Measurements from ENCODE around the gene CPNE7.

The CPNE7 gene

DNA sequence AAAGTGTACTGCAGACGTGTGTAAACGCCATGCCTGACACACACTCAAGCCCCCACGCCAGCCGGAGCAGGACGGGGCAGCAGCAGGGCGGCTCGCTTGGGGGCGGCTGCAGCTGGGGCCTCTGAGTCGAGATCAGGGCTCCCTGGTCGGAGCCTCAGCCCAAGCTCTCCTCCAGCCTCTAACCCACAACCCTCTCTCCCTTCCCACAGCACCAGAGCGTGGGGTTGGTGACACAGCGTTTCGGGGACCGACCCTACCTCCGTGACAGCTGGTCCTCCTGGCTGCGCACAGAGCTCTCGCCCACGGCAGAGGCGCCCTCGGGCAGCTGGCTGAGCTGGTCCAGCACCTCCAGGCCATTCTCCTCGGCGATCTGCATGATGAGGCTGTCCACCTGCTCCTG is 70.7 kb downstream of the CPNE7 start:
- H3K79me2 ChIP-seq (ENCODE audit: insufficient read depth, low read depth) = no peaks in the 10 kb centered on the region
- no peaks in the 10 kb centered on the region for H3K36me3 ChIP-seq (ENCODE audit: insufficient read depth)
- no peak overlapping the region for H3K27ac ChIP-seq
- H3K4me1 ChIP-seq (ENCODE audit: low read depth, poor library complexity, severe bottlenecking) = peaks cover 14% of the 10 kb centered on the region
- H3K4me2 ChIP-seq = no peak overlapping the region
- 0 out of 2 replicates have a peak, but pooled peaks cover 3% of the 10 kb centered on the region for H3K27me3 ChIP-seq (ENCODE audit: insufficient read depth, low read depth)
- H2AFZ ChIP-seq (ENCODE audit: low read depth) = no peak overlapping the region
- no peak overlapping the region for H3K4me3 ChIP-seq (IDR thresholded peaks at IDR 0.05; ENCODE audit: insufficient read depth, low read depth, low read length)
- TF ChIP-seq, protein P1, sequence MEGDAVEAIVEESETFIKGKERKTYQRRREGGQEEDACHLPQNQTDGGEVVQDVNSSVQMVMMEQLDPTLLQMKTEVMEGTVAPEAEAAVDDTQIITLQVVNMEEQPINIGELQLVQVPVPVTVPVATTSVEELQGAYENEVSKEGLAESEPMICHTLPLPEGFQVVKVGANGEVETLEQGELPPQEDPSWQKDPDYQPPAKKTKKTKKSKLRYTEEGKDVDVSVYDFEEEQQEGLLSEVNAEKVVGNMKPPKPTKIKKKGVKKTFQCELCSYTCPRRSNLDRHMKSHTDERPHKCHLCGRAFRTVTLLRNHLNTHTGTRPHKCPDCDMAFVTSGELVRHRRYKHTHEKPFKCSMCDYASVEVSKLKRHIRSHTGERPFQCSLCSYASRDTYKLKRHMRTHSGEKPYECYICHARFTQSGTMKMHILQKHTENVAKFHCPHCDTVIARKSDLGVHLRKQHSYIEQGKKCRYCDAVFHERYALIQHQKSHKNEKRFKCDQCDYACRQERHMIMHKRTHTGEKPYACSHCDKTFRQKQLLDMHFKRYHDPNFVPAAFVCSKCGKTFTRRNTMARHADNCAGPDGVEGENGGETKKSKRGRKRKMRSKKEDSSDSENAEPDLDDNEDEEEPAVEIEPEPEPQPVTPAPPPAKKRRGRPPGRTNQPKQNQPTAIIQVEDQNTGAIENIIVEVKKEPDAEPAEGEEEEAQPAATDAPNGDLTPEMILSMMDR (conservative IDR thresholded peaks at IDR 0.05; ENCODE audit: low read depth, low read length) = no peak
- H3K9ac ChIP-seq = no peak overlapping the region
- no peaks in the 10 kb centered on the region for H4K20me1 ChIP-seq (ENCODE audit: insufficient read depth)
